NCI-H748 treated with DMSO at 0.1 percent for 48 hours (cell line): ENCODE results near the gene SEMA6D.
"Not testable (repeated sequence)": the region's sequence is repeated elsewhere in the genome, so short reads cannot be mapped to it uniquely, and the experiment has no call there.

Source experiments
- DNase-seq: peaks from one replicate; lab custom pipeline; 2025; lab: John Stamatoyannopoulos, UW

SEMA6D gene

DNA sequence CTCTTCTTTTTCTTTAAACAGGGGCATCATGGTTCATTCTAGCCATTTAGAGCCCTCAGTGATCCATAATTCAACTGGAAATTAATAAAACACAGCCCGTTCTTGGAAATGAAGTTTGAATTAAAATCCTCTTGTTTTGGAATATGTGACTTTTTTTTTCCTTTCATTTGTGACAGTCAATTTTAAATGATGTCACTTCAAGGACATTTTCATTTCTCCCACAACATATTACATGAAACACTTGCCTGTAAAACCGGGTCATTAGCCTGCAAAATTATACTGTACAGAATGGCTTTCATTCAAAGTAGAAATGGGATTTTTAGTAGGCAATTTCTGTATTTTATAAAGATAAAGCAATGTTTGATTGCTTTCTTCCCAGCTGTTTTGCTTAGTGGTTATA lies 789 bp upstream of the SEMA6D start:
- no peak for DNase-seq

- peak; percentile 35 for DNase-seq
Observed at GRCh38 chr15:47718497-47719437, 1.5 kb downstream of the SEMA6D start.

DNA sequence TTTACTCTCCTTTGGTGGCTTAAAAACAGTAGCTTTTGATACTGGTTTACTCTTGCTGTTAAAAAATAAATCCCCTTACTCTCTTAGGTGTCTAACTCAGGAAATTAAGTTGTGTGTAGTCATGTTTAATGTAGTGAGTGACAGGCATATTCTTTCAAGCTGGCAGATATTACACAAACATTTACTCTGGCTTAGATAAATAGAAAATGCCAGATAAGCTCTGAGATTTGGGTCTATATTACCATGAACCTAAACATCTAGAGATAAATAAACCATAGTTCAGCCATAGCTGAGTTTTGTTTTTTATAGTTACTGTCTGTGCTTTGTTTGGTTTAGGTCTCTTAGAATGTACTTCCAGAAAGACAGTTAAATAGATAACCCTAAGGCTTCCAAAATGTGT lies 2.4 kb downstream of the SEMA6D start:
- no peak for DNase-seq

DNA sequence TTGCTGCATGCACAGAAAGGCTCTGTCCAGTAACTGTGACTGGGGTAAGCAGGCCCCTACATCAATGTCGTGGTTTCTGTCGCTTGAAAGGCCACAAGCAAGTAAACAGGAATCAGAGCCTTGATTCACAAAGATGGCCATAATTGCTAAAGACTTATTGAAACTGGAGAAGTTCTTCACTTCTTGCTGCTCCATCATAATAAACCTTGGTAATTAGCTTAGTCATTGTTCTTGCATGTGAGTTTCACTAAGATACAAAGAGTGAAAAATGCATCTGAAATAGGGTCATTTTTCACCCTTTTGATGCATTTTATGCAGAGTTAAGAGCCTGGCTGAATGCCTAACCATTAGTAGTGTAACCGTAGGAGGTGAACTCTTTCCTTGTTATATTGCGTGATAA lies 3.2 kb downstream of the SEMA6D start:
- DNase-seq = no peak

DNA sequence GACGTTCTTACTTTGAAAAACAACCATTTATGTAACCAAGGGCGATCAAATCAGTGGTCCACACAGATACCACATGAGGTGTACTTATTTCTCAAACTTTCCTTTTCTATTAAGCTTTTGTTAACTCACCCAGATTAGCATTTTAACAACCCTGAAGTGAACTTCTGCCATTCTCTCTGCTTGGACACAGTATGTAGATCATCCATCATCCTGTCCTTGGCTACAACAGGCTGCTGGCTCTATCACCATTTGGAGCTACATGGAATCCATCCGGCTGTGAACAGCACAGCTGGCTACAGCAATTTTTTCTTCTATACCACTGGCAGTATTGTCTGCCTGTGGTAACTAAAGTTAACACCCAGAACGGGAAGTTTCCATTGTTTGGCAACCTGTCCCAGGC lies 4.4 kb downstream of the SEMA6D start:
- DNase-seq = no peak

- no peak for DNase-seq
Observed at GRCh38 chr15:47724346-47724745, 7.0 kb downstream of the SEMA6D start.

GRCh38 chr15:47725051-47725450 lies 7.7 kb downstream of the SEMA6D start:
- no peak for DNase-seq

- no peak for DNase-seq
Observed at GRCh38 chr15:47725906-47726305, 8.6 kb downstream of the SEMA6D start.

DNA sequence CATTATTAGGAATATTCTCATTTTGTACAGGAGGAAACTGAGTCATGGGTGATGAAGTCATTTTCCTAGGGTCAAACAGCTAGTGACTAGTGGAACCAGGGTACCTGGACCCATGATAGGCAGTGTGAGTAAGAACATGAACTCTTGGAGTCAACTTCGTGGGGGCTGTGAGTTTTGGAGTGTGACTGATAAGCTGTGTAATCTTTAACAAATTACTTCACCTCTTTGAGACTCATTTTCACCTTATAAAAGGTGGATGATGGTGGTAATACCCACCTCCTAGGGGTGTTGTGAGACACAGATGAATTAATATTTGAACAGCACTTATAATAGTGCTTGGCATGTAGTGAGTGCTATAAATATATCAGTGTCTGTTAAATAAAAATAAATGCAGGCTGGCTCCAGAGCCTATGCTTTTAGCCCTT lies 9.1 kb downstream of the SEMA6D start:
- DNase-seq = no peak

DNA sequence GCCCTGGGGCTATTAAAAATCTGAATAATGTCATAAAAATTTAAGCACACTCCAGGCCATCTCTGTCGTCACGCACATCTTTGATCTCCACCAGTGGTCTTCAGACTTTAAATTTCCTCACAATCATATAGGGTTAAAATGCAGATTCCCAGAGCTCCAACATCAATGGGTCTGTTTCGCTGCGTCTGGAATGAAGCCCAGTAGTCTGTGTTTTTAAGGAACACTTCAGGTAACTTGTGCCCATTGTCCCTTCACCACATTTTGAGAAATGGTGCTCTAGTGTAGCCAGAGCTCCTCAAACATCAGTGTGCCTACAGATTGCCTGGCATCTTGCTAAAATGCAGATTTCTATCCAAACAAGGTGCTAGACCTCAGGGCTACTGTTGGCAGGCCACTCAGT lies 9.8 kb downstream of the SEMA6D start:
- no peak for DNase-seq

DNA sequence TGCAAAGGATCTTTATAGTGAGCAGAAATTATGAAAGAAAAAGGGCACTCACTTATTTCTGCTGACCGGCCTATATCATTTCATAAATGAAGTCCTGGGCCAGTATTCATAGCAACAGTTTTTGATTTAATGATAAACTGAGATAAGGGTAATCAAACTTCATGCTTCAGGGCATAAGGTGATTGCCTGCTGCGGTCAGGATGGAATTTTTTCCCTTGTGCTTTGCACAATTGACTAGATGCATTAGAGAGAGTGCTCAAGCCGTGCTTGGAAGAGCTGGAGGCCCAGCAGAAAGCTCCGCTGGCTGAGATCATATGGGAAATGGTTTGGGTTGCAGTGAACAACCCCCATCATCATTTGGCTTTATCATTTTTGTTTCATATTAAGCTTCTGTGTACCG lies 10.4 kb downstream of the SEMA6D start:
- DNase-seq = no peak

GRCh38 chr15:47728426-47728825 lies 11.1 kb downstream of the SEMA6D start:
- no peak for DNase-seq

GRCh38 chr15:47728886-47729285 lies 11.6 kb downstream of the SEMA6D start:
- no peak for DNase-seq

- no peak for DNase-seq
Observed at GRCh38 chr15:47731230-47731629, 13.9 kb downstream of the SEMA6D start.

GRCh38 chr15:47732248-47732647 lies 14.9 kb downstream of the SEMA6D start:
- no peak for DNase-seq

DNA sequence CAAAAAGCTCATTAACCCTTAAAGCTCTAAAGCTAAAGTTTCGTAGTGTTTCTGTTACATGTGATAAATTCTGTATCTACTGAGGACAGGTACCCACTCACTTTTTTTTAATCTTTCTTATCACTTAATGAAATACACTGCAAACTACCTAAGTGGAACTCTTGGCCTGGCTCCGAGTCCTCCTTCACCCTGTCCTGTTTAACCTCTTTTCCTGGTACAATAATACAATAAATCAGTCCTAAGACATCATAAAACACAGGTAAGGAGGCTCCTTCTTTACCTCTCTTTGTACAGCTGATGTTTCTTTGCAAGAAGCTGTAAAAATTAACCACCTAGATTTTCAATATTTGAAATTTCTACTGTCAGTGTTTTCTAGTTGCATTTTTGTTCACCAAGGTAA lies 15.8 kb downstream of the SEMA6D start:
- no peak for DNase-seq

- no peak for DNase-seq
Observed at GRCh38 chr15:47736143-47736786, 19.0 kb downstream of the SEMA6D start.

DNA sequence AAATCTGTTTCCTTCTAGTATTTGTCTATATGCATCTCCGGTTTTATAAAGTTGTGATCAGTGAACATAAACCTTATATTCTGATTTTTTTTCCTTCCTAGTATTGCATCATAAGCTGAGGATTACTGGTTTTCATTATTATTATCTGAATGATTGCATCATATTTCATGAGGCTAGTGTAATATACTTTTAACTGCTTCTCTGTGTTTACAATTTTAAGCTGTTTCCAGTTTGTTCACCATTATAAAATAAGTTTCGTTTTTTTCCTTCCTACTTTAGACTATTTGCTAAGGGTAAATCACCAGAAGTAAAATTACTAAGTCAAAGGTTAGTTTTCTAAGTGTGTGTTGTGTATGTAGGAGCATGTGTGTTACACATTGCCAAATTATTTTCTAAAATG lies 20.2 kb downstream of the SEMA6D start:
- DNase-seq = no peak

DNA sequence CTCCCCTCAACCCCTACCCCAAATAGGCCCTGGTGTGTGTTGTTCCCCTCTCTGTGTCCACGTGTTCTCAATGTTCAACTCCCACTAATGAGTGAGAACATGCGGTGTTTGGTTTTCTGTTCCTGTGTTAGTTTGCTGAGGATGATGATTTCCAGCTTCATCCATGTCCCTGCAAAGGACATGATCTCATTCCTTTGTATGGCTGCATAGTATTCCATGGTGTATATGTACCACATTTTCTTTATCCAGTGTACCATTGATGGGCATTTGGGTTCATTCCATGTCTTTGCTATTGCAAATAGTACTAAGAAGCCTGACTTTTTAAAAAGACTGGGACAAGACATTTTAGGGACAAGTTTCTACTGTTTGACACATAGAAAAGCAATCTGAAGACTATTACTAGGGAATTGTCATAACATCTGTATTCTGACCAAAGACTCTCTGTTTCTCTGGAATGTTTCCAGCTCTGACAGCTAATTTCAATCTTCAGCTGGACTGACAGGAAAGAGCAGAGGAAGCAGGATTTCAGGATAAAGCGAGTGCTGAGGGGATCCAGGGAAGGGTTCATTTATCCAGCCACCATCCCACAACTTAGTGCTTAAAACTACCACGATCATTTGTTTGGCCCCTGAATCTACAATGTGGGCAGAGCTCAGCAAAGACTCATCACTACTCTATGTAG lies 21.0 kb downstream of the SEMA6D start:
- not testable (repeated sequence) for DNase-seq

GRCh38 chr15:47741082-47741481 lies 23.8 kb downstream of the SEMA6D start:
- no peak for DNase-seq

DNA sequence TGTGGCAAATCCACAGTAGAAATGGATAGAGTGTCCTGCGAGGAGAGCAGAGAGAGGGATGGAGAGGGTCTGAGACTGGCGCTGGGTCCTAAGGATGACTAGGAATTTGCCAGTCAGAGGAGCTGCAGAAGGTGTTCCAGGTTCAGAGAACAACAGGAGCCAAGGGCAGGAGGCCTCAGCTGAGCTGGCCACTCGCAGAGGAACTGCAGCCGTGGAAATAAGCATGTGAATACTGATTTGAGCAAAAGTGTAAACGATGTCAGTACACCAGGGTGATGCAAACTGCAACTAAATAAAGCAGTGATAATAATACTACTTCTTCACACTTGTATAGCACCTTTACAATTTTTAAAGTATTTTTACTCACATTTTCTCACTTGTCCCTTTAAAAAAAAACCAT lies 24.6 kb downstream of the SEMA6D start:
- DNase-seq = no peak

DNA sequence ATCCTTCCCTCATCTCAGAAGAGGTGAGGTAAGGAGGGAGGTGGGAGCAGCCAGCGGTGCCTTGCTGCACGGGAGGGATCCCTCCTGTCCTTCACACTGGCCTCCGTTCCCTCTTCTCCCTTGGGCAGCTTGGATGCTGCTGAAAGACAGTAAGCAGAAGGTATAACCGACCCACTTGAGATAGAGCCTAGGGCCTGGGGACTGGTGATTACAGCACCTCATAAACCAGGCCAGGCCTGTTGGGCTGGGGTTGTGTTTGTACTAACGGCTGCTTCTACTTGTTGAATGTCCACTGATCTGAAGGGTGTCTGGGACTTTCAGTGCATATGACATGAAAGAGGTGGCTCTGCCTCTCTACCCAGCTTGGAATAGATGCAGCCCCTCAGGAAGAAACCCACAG lies 25.0 kb downstream of the SEMA6D start:
- no peak for DNase-seq

DNA sequence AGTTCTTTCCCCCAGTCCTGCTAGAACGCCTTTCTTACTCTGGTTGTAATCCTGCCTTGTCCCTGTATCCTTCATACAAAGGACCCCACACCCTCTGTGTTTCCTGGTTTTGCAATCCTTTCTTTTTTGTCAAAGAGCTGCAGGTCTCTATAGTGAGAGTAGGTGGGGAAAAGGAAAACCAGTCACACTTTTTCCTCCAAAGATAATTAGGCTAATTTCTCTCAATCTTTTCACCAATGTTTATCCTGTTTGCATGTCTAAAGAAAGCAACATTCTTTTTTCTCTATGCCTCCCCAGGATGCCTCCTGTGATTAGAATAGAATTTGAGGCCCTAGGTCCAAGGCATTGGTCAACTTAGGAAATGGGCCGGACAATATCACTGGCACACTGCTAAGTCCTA lies 25.4 kb downstream of the SEMA6D start:
- no peak for DNase-seq
